COLO829 (cell line): Measurements from ENCODE around the gene NR1I3.

Source experiments
- DNase-seq: peaks from one replicate; pipeline ENCODE4 v3.0.0; 2012; ENCODE audit warnings: low spot score

Gene NR1I3

DNA sequence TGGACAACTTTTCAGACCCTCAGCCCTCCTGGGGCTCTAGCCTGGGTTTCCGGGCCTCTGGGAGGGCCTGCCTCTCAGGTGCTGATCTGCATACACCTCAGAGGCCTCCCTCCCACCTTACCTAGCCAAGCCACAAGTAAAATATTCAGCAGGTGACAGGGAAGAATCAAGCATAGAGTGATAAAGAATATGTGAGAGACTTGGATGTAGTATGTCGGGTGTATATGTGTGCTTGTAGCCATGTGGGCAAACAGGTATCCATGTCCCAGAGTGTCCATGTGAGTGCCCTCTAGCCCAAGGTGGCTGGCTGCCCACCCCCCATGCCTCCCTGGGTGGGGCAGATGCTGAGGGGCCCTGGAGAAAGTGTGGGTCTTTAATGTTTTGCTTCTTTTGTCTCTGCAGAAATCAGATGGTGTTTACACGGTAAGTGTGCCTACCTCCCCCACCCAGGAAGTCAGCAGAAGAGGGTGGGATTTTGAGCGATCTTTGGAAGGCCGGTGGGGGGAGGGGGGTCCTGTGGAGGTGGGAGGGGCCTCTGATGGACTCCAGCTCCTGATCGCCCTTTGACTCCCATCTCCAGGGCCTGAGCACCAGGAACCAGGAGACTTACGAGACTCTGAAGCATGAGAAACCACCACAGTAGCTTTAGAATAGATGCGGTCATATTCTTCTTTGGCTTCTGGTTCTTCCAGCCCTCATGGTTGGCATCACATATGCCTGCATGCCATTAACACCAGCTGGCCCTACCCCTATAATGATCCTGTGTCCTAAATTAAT lies 19.5 kb downstream of the NR1I3 start:
- DNase-seq: no peak

GRCh38 chr1:161217831-161218230 lies 20.2 kb downstream of the NR1I3 start:
- no peak for DNase-seq

DNA sequence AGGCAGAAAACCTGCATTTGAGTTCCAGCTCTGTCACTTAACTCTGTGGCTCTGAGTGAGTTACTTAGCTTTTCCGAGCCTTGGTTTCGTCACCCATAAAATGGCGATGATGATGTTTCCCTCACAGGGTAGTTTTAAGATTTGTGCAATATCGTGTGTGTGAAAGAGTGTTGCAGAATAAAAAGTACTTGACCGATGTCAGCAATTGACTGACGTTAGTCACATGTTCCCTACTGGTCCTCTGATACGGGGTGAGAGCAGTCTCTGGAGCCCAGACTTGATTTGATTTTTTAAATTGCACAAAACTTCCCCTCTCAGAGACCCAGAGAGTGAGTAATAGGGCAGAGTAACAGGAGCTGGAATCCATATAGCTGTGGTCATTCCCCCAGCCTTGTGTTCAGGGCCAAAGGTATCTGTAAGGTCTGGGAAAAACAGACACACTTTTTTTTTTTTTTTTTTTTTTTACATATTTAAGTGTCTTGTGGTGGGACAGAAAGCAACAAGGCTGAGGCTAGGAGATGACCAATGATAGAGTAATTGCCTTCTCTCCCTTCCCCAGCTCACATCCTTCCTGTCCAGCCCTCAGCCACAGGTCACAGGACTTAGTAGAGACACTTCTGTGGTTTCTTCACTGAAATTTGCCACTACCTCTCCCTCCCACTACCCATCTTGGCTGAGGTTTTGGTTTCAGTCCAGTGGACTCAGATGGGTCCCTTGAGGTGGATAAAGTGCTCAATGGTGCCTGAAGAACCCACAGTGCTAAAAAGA lies 20.9 kb downstream of the NR1I3 start:
- no peak for DNase-seq

- no peak for DNase-seq
Observed at GRCh38 chr1:161215076-161215475, 22.9 kb downstream of the NR1I3 start, which contains the start of gene FCER1G. TSS of gene FCER1G (plus strand) at chr1:161215295. CDS start at chr1:161215322, 27 bp downstream.

- no peak for DNase-seq
Observed at GRCh38 chr1:161214369-161214768, 23.6 kb downstream of the NR1I3 start.

DNA sequence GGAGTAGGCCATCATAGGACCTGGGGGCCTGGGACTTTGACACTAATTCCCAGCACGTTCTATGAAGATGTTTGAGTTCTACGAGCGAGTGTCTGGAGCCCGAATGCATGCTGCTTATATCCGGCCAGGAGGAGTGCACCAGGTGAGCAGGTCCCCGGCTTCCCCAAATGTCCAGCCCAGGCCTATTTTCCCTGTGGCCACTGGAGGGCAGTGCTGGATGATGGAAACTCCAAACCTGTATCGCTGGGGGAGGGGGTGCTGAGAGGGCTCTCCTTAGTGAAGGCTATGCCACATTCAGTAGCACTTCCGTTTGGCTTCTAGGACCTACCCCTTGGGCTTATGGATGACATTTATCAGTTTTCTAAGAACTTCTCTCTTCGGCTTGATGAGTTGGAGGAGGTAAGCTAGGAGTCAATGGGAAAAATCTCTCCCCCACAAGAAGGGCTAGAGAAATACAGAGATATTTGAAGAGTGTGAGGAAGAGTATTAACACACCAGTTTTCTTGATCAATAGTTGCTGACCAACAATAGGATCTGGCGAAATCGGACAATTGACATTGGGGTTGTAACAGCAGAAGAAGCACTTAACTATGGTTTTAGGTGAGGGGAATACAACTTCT lies 28.1 kb downstream of the NR1I3 start:
- DNase-seq: peak; percentile 91

DNA sequence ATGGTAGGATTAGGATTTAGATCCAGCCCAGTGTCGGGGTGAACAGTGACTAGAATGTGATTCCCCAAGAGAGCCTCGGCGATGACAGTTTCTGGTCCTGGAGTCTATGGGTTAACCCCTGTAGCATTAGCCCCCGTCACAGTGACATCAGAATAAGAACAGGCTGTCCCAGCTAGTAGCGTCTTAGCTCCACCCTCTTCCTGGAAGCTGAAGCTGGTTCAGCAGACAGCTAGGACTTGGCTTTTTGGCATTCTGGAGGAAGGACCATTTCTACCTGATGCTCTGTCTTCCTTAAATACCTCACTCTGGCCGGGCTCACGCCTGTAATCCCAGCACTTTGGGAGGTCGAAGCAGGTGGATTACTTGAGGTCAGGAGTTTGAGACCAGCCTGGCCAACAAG lies 30.8 kb downstream of the NR1I3 start:
- DNase-seq: no peak

GRCh38 chr1:161206411-161207140 lies 31.4 kb downstream of the NR1I3 start:
- no peak for DNase-seq

DNA sequence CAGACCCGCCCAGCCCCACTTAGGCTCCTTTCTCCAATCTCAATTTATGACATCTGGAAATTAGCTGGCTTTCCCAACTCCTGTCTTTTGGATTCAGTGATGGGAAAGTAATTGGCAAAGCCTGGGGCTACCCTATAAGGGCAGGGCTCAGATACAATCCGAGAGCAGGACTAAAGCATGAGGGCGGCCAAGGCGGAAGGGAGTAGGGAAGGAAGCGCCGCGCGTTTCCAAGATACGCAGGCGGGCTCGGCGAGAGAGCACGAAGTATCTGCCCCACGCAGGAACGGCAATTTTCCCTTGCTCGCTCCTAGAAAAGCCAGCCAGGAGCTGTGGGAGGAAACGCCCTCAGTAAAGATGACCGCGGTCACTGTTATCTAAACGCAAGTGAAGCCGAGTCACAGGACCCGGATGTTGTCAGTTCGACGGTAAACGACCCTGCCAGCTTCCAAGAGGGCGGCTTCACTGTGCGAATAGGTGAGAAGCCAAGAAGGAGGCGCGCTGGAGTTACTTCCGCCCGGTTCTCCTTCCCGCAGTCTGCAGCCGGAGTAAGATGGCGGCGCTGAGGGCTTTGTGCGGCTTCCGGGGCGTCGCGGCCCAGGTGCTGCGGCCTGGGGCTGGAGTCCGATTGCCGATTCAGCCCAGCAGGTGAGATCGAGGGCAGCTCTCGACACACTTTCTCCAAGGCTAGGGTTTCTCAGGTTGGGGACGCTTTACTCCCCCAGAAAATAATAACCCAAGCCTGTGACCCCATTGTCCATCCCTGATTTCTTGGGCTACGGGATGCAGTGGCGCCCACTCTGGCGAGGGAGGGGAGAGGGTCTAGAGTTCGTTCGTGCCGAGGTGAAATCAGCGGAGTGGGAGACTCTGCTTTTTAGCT lies 35.9 kb downstream of the NR1I3 start, which contains the start of gene NDUFS2:
NDUFS2 (plus strand) TSS at position 532 of the 877 bp plus-strand sequence; CDS start at position 551, 19 bp downstream.
- DNase-seq: peak; percentile 96

DNA sequence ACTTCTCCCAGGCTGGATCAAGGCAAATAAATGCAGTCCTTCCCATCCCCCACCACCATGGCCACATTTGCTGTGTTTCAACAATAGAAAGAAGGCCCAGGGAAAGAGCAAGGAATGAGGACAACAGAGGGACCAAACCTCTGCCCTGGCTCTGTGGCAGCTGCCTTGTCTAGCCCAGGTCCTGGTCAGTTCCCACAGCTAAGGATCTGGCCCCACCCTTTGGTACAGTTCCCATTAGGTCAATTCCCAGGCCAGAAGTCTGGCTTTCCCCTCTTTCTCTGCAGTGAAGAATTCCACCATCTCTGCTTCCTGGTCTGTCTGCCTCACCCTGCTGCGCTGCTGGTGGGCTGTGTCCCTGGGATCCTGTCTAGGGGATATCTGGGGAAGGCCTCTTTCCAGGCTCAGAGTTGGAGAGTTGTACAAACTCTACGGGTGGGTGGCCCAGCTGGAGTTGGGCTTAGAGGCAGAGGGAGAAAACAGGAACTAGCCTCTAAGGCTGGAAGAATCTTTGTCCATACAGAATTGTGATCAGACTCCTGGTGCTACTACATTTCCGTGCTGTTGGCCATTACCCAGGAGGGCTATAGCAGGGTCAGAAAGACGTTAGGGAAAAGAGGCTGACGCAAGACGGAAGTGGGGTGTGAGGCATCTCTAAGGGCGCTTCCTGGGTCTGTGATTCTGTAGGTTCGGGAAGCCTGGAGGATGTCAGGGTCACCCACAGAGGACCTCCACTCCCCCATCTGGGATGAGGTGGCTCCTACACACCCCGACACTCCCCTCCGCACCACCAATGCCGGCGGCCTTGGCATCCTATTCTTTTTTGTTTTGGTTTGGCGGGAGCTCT lies 36.8 kb downstream of the NR1I3 start:
- DNase-seq: no peak

DNA sequence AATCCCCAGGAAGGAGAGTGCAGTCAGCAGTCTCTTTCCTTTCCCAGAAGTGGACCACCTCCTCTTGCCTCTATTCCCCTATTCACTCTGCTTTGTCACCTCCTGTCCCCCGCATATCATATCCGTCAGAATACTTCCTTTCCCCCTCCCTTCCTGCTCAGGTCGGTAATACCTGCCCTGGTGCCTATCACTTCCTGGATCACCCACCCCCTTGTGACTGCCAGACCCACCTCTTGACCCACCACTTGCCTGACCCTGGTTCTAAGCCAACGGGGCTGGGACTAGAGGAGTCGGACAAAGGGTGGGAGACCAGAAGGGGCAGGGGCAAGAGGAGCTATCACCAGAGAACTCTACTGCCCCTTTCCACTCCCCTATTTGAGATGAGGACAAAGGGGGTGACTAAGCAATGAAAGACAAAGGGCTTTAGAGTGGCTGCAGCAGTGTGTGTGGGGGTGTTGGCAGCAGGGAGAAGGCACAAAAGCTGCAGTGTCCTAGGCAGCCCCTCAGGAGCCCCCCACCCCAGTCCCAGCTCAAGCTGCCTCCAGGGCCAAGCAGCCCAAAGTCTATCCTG lies 37.5 kb downstream of the NR1I3 start:
- no peak for DNase-seq

GRCh38 chr1:161199506-161200139 lies 38.4 kb downstream of the NR1I3 start:
- DNase-seq: no peak

DNA sequence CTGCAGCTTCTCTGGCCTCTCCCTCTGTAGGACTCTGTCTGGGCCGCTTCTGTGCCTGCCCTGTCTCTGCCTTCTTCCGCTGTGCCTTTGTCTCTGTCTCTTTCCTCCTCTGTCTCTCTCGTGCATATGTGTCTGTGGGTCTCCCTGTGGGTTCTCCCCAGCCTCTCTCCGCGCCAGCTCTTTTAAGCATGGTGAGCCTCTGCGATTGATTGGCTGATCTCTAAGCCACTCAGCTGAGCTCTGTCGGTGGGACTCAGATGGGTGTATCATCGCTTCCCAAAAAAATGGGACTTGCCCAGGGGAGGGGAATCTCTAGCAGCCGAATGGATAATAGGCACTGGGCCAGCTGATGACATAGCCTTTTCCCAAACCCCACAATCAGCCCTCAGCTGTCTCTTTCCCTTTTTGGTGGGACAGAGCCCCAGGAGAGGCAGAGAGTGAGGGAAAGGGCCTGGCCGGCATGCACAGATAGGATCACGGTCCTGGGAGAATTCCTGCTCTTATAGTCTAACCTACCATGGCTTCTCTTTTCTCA lies 39.0 kb downstream of the NR1I3 start, which contains the start of gene ADAMTS4:
ADAMTS4 (minus strand) TSS at position 158 of the 535 bp plus-strand sequence. CDS start 427 bp downstream, outside the sequence.
- DNase-seq: no peak

DNA sequence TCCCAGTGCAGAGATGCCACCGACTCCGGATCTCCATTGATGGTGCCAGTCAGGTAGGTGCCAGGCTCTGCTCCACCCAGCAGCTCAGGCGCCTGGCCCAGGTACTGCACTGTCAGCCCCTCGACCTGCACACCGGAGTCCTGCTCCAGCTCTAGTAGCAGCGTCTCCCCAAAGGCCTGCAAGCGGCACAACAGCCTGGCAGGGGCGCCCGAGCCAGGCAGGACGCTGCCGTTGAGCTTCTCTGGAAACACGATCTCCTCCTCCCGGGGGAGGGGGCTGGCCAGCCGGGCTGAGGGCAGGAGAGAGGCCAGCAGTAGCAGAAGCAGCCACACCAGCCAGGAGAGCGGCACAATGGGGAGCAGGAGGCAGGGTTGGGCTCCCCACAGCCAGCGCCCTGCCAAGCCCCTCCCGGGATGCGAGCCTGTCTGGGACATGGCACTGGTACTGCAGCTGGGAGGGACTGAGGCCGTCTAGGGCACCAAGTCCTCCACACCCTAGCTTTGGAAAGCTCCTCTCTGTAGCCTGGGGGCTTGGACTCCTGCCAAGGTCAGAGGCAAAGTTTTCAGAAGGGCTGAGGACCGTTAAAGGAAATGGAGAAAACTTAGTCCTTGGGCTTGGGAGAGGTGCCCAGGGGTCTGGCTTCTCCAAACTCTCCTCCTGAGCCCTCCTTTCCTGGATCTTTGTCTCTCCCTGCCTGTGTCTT lies 39.7 kb downstream of the NR1I3 start:
- DNase-seq: no peak

DNA sequence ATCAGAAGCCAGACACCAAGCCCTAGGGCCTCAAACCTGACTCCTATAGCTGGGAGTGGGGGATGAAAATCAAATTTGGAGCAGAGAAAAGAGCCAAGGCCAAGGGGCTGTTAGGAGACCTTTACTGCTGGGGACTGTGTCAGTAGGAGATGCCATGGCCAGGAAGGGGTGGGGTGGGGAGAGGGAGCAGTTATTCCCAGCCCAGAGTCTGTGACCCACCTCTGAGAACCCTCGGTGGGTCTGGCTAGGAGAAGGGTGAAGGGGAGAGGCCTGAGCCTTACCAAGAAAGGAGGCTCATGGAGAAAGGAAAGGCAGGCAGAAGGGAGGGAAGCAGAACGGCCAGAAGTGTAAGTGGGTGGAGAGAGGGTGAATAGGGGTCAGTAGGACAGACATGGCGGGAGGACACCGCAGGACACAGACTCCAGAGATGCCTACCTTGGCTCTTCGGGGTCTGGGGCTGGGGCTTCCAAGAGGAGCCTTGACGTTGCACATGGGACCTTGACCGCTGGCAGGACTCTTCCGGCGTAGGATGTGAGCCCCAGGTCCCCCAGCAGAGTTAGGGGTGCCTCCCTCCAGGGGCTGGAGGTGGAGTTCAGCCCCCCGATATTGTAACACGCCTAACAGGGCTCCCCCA lies 40.3 kb downstream of the NR1I3 start:
- no peak for DNase-seq

DNA sequence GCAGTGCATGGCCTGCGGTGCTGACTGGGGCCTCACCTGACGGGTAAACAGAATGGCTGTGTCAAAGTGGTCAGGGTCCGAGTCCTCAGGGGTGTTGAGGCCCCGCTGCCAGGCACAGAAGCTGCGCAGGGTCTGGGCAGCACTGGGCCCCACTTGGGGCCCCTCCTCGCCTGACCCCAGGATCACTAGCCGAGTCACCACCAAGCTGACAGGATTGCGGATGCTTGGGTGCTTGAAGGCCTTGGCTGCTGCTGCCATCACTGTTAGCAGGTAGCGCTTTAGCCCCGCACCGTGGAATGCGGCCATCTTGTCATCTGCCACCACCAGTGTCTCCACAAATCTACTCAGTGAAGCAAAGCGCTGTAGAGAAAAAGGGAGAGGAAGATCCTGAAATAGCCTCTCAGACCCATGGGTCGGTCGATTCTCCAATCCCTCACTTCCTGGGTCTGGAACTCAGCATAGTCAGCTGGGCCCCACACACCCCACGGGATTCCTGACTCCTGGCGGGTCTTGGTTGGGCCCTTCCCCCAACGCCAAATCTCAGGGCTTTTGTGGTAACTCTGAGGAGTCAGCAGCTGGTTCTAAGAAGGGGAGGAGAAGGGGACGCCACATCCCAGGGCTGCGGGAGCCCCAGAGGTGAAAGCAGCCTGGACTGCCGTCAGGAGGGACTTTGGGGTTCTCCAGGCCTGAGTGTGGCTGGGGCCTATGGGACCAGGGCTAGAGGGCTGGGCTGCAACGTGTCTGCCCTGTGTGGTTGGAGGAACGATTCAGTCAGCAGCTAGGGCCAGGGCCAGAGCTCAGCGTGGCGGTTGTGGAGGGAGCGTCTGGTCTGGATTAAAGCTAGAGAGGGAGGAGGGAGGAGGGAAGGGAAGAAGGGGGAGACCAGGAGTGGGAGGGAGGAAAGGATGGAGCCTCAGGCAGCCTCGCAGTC lies 41.2 kb downstream of the NR1I3 start:
- DNase-seq: no peak

DNA sequence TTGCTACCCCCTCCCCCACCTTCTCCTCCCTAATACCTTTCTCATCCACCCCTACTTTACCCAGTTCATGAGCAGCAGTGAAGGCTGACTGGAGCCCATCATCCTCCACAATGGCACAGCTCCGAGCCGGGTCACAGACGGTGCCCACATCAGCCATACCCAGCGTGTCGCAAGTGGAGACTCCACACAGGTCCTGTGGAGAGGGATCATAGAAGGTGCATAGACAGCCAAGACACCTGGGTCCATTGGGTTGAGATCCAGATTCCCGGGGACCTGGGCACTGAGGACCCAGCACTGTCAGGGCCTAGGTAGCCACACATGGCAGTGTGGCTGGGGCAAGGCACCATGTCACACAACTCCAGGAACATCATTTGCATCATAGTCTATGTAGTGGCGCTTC lies 41.9 kb downstream of the NR1I3 start:
- DNase-seq: no peak
